HG03457 (cell line): ENCODE results near the gene ADAM11.
"Not testable (repeated sequence)": the region's sequence is repeated elsewhere in the genome, so short reads cannot be mapped to it uniquely, and the experiment has no call there.

Experiments
- ATAC-seq: cut with Tn5 transposase; IDR thresholded peaks from one replicate; pipeline ENCODE4 v1.9.1; 2021; ENCODE audit warnings: moderate number of reproducible peaks; ENCODE audit not compliant: unreplicated experiment

The ADAM11 gene

GRCh38 chr17:44794851-44795413 lies 36.1 kb downstream of the ADAM11 start:
- no peak for ATAC-seq

GRCh38 chr17:44795421-44795820 lies 36.6 kb downstream of the ADAM11 start:
- ATAC-seq = no peak

GRCh38 chr17:44795928-44796327 lies 37.1 kb downstream of the ADAM11 start:
- no peak for ATAC-seq

- ATAC-seq = no peak
These were observed 37.9 kb downstream of the ADAM11 start for GRCh38 chr17:44796731-44797130.

GRCh38 chr17:44797802-44798201 lies 39.0 kb downstream of the ADAM11 start:
- no peak for ATAC-seq

- ATAC-seq = no peak
These were observed 39.6 kb downstream of the ADAM11 start for GRCh38 chr17:44798356-44798755.

- no peak for ATAC-seq
These were observed 43.1 kb downstream of the ADAM11 start for GRCh38 chr17:44801880-44802279.

- no peak for ATAC-seq
These were observed 45.7 kb downstream of the ADAM11 start for GRCh38 chr17:44804302-44805089.

- ATAC-seq = no peak
These were observed 48.5 kb downstream of the ADAM11 start for GRCh38 chr17:44807093-44807816.

GRCh38 chr17:44807817-44808155 lies 49.0 kb downstream of the ADAM11 start:
- ATAC-seq = no peak

GRCh38 chr17:44808156-44808555 lies 49.4 kb downstream of the ADAM11 start:
- no peak for ATAC-seq

GRCh38 chr17:44808656-44809388 lies 50.0 kb downstream of the ADAM11 start:
- ATAC-seq = not testable (repeated sequence)

- no peak for ATAC-seq
These were observed 53.5 kb downstream of the ADAM11 start for GRCh38 chr17:44812263-44812662.

- not testable (repeated sequence) for ATAC-seq
These were observed 59.7 kb downstream of the ADAM11 start for GRCh38 chr17:44818508-44818907.

- no peak for ATAC-seq
These were observed 61.9 kb downstream of the ADAM11 start for GRCh38 chr17:44820631-44821212.

- not testable (repeated sequence) for ATAC-seq
These were observed 66.4 kb downstream of the ADAM11 start for GRCh38 chr17:44825236-44825635.

GRCh38 chr17:44826123-44826790 lies 67.5 kb downstream of the ADAM11 start:
- ATAC-seq = no peak

- ATAC-seq = no peak
These were observed 69.1 kb downstream of the ADAM11 start for GRCh38 chr17:44827863-44828262.

GRCh38 chr17:44828919-44829522 lies 70.2 kb downstream of the ADAM11 start:
- ATAC-seq = no peak
